SHP77 treated with DMSO at 0.1 percent for 48 hours (cell line): ENCODE data around the gene PIK3C2B.

Experiments used
- DNase-seq: peaks from one replicate; lab custom pipeline; 2025; lab: John Stamatoyannopoulos, UW

The PIK3C2B gene

GRCh38 chr1:204459706-204460105, 34.9 kb downstream of the PIK3C2B start:
- DNase-seq, result no peak

DNA sequence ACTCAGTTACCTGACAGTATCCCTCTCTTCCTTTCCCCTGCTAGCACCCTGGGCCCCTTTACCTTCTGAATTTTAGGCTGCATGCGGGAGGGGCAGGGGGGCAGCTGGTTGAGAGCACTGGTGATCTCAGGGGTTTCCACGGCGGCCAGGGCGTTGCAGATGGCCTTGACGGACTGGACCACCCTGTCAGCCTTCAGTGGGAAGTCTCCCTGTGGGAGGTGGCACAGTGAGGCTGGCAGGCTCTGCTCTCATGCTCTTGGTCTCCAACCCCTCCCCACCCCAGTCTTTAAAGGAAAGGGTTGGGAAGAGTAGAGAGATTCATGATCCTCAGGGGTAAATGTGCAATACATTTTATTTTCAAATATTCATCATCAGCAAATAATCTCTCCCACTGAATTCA, 36.9 kb downstream of the PIK3C2B start:
- no peak for DNase-seq

- no peak for DNase-seq
These were observed 37.7 kb downstream of the PIK3C2B start for GRCh38 chr1:204456826-204457442.

- no peak for DNase-seq
These were observed 38.8 kb downstream of the PIK3C2B start for GRCh38 chr1:204455831-204456145.

GRCh38 chr1:204455063-204455830, 39.4 kb downstream of the PIK3C2B start:
- DNase-seq, result no peak

DNA sequence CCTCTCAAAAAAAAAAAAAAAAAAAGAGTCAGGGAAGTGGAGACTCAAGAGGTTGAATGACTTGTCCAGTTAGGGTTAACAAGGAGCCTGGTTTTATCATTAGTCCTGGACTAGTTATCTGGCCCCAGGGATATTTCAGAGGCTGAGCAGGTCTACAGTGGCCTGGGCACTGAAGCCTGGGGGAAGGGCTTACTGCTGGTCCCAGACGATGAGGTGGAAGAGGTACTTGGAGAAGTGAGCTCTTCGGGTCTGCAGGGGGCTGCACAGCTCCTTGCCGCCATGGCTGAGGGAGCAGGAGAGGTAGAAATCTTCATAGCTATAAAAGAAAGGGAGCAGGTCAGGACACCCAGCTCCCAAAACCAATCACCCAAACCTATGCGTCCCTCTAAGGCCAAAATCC, 40.1 kb downstream of the PIK3C2B start:
- DNase-seq, result no peak

DNA sequence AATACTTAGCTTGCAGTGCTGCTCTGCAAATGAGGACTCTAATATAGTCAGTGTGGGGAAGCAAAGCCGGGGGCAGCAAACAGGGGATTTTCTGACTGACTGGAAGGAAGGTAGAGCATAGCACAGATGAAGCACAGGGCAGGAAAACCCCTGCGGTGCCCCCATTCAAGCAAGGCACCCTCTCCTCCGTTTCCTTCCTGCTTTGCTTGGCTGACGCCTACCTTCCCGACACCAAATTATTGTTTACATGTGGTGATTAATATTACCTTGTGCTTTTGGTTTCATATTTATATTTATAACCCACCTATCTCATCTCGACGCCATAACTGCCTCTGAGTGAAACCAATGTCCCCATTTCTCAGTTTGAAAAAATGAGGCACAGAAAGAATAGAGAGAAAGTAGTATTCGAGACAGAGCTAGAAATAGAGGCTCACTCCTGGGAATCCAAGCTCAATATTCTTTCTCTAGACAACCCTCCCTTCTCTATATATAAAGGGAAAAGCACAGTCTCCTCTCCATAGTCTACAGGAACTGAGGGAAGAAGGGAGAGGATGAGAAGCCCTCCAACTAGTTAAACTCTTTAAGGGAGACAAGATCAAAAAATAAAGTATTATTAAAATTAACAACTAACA, 41.3 kb downstream of the PIK3C2B start:
- DNase-seq, result no peak

DNA sequence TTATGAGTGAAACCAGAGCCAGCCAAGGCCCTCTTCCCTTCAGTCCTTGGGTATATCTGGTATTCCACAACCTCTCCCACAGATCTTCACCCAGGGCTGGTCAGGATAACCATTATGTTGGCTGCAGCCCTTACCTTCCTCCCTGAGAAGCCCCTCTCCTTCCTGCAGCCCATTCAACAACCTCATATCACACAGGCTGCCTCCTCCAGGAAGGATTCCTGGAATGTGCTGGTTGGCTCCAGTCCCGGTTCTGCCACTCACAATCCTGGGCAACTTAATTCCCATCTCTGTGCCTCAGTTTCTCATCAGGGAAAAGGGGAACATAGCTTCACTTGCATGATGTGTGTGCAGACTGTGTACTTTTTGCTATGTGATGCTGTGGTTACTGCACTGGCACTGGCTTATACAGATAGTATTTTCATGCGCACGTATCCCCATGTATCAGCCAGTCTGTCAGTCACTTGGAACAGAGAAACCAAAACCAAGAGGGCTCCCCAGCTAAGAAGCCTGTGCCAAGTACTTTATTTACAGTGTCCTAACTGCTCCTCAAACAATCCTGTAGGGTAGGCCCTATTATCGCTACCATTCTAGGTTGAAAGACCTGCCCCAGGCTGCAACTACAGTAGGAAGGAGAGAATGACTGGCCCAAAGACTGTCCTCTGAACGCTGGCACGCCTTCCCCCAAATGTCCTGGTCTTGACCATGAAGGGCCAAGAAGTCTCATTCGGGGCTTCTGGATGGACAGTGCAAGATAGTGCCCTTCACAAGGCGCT, 43.1 kb downstream of the PIK3C2B start:
- DNase-seq, result no peak

DNA sequence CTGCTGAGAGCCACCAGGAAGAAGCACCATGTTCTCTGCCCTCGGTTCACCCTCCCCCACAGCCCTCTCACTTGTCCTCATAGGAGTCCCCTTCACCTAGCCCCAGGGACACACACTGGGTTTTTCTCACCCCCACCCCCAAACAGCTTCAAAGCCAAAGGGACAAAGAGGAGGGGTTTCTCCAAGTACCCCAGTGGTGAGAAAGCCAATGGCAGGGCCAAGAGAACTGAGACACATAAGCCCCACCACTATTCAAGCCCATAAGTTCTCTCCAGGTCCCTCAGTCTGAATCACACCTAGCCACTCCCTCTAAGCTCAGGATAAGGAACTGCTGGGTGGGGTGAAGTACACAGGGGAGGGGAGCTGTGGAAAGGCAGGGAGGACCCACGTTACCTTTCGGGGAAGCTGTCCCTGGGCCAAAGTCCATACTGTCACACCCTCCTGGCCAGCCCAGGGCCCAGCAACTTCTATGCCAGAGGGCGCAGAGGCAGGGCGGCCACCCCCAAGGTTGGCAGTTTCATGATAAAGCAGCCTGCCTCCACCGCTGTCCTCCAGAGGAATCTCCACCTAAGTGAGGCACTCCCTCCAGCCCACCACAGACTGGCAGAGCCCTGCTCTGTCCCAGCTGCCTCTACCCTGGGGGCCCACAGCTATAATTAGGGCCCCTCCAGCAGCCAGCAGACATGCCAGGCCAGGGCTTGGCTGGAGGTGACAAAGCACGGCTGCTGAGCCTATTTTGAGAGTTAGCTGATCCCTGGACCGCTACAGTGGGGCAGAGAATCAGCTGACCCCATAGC, 43.9 kb downstream of the PIK3C2B start:
- no peak for DNase-seq

DNA sequence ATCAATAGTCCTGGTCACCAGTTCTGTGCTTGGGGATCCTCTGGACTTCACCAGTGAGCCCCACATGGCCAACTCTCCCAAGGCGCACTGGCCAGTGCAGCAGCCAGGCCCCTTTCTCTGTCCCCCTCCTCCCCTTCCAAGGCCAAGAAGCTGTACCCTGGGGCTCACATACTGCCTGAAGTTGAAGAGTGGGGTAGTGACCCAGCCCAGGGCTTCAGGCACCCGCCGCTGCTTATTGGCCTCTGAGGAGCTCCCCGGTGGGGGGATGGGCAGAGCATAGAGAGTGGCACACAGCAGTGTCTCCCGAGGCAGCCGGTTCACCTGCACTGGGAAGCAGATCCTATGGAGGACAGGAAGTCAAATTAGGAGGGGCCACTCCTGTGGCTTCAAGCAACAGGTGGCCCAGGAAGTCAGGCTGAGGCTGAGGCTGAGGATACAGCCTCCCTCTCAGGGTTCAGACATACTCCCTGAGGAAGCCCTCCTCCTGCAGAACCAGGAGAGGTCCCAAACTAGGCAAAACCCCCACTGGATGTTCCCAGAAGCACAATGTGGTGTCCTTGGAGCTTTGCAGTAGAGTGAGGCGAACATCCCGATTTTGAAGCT, 44.8 kb downstream of the PIK3C2B start:
- DNase-seq, result no peak

DNA sequence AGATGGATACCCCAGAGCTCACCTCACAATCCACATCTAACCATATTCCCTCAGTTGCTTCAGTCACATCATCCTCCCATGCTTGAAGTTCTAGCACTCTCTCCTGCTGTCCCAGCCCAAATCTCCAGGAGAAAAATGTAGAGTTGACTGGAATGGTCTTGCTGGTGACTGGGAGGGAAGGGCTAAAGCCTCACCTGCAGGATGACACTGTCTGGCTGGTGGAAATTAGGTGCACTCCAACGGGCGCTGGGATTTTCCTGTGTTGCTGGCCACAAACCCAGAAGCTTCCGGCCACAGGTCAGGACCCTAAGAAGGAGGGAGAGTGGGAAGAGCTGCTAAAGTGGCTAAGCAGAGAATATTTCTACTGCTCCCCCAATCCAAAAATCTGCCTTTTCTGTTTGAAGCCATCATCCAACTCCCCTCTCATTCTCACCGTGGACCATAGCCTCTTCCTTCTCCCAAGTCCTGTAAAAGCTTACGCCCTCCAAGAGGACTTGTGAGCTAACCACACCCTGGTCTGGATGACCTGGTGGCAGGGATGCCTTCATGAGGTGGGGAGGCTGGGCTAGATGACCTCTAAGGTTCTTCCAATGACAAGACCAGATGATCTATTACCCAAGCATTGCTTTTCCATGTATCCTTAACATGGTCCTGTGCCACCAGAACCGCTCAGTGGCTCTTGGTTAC, 45.5 kb downstream of the PIK3C2B start:
- no peak for DNase-seq

GRCh38 chr1:204448344-204448964, 46.2 kb downstream of the PIK3C2B start:
- DNase-seq, result no peak

- DNase-seq, result no peak
These were observed 46.9 kb downstream of the PIK3C2B start for GRCh38 chr1:204447736-204448135.

- no peak for DNase-seq
These were observed 47.4 kb downstream of the PIK3C2B start for GRCh38 chr1:204447190-204447589.

DNA sequence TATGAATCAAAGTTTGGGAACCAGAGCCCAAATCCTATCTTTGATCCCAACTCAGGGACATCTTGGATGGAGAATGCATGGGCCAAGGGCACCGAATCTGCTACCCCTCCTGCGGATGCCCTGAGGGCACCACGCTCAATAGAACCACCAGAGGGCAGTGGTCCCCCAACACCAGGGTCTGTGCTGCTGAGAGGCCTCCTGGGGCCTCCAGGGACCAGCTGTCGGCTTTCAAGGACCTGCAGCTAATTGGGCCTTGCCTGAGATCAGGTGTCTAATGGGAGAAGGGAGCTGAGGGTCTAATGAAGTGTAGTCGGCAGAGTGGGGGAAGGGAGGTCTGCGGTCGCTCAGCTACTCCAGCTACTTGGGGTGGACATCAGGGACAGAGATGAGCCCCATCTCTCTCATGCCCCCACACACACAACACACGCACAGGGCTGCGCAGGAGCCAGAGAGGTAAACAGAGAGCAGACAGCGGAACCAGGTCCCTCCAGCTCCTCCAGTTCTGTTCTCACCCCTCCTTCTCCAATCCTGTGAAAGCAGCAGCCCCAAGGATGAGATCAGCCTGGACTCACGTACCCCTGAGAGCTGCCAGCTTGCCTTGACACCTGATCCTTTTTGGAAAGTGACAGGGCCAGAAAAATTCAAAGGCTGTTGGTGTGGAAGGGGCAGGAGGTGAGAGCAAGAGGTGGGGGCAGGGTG, 48.0 kb downstream of the PIK3C2B start:
- peak; percentile 74 for DNase-seq

DNA sequence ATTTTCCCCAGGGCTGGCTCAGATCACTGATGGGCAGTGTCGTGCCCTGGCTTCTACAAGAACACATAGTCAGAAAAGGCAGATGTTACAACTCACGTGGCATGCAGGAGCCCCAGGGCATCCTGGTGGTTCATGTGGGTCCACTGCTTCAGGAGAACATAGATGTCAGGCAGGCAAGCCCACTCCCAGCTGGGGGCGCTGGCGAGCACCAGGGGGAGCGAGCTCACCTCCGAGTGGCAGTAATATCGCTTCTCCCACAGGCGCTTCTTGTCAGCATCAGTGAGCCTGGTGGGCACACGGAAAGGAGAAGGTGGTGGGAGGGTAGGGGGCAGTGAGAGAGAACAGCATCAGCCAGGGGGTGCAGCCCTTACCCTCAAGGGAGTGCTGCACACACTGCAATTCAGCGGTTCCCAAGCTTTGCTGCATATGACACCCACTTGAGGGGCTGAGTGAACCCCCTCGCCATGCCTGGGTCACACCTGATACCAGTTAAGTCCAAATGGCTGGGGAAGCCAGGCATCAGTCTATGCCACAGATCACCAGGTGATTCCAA, 48.7 kb downstream of the PIK3C2B start:
- peak; percentile 3 for DNase-seq
